HEK293 (cell line): Measurements from ENCODE around the gene VIPR2.

ENCODE experiments used
- CTCF ChIA-PET: fragments of 350-600 bp; formaldehyde crosslinking; extraction: SDS; loops from one replicate; lab custom pipeline; 2021; ENCODE audit warnings: antibody characterized with exemption; lab: Yijun Ruan, JAX
- POLR2A ChIA-PET: fragments of 300-600 bp; formaldehyde crosslinking; extraction: SDS; loops from one replicate; lab custom pipeline; 2020; ENCODE audit warnings: antibody characterized with exemption, inconsistent platforms; lab: Yijun Ruan, JAX
- H3K27ac ChIP-seq: fragments of 200-500 bp; sonication (Bioruptor generic); 2 replicates; pipeline ENCODE4 v1.5.1; 2014; ENCODE audit warnings: low read depth, low read length, control low read depth, inconsistent platforms; ENCODE audit errors: extremely low read depth
- H3K36me3 ChIP-seq, 2 experiments: fragments of 200-500 bp in 1 of 2; sonication (Bioruptor generic) in 1 of 2; 1 replicate in 1 of 2; 2 replicates in 1 of 2; pipeline ENCODE4 v1.5.1; 2014 to 2017; ENCODE audit warnings: inconsistent platforms in 2 of 2, low read length in 2 of 2; ENCODE audit not compliant: control insufficient read depth in 2 of 2, insufficient read depth in 1 of 2
- H3K4me1 ChIP-seq: fragments of 200-500 bp; sonication (Bioruptor generic); 2 replicates; pipeline ENCODE4 v1.5.1; 2014; ENCODE audit warnings: mild to moderate bottlenecking, low read length, inconsistent platforms; ENCODE audit not compliant: control insufficient read depth, insufficient read depth
- H3K4me3 ChIP-seq: 2 replicates; pipeline ENCODE4 v1.5.1; 2011; ENCODE audit warnings: low read depth, mild to moderate bottlenecking, control low read depth, low read length, moderate library complexity
- H3K9me3 ChIP-seq: fragments of 200-500 bp; sonication (Bioruptor generic); 2 replicates; pipeline ENCODE4 v1.5.1; 2014; ENCODE audit warnings: low read depth, low read length, inconsistent platforms; ENCODE audit not compliant: control insufficient read depth, insufficient read depth
- HOXA7 ChIP-seq: sonication (generic); formaldehyde crosslinking; IDR thresholded peaks from 2 replicates; pipeline ENCODE4 v1.8.1; 2022; ENCODE audit warnings: missing genetic modification reagents, borderline replicate concordance
- HOXD13 ChIP-seq: sonication (generic); formaldehyde crosslinking; IDR thresholded peaks from 2 replicates; pipeline ENCODE4 v1.8.0; 2022; ENCODE audit warnings: missing genetic modification reagents, borderline replicate concordance
- KLF16 ChIP-seq: fragments of 450-650 bp; formaldehyde crosslinking; IDR thresholded peaks from 2 replicates; pipeline ENCODE4 v1.5.1; 2017; ENCODE audit warnings: missing biosample characterization, missing genetic modification characterization
- KLF9 ChIP-seq: fragments of 450-650 bp; formaldehyde crosslinking; IDR thresholded peaks from 2 replicates; pipeline ENCODE4 v1.5.1; 2016; ENCODE audit warnings: missing biosample characterization, missing genetic modification characterization, low read depth
- PRDM4 ChIP-seq: fragments of 450-650 bp; formaldehyde crosslinking; IDR thresholded peaks from 2 replicates; pipeline ENCODE4 v1.5.1; 2017; ENCODE audit warnings: missing biosample characterization, missing genetic modification characterization
- SCRT2 ChIP-seq: fragments of 450-650 bp; formaldehyde crosslinking; IDR thresholded peaks from 2 replicates; pipeline ENCODE4 v1.5.1; 2016; ENCODE audit warnings: missing biosample characterization, missing genetic modification characterization
- SP3 ChIP-seq: fragments of 450-650 bp; formaldehyde crosslinking; IDR thresholded peaks from 2 replicates; pipeline ENCODE4 v1.5.1; 2016; ENCODE audit warnings: missing biosample characterization, missing genetic modification characterization
- ZBTB17 ChIP-seq: fragments of 450-650 bp; formaldehyde crosslinking; IDR thresholded peaks from 2 replicates; pipeline ENCODE4 v1.5.1; 2016; ENCODE audit warnings: missing biosample characterization, missing genetic modification characterization
- ZEB2 ChIP-seq: fragments of 450-650 bp; formaldehyde crosslinking; IDR thresholded peaks from 2 replicates; pipeline ENCODE4 v1.5.1; 2016; ENCODE audit warnings: missing biosample characterization, missing genetic modification characterization
- ZIC2 ChIP-seq: fragments of 450-650 bp; formaldehyde crosslinking; IDR thresholded peaks from 2 replicates; pipeline ENCODE4 v1.5.1; 2016; ENCODE audit warnings: missing biosample characterization, missing genetic modification characterization
- ZNF146 ChIP-seq: fragments of 450-650 bp; formaldehyde crosslinking; IDR thresholded peaks from 2 replicates; pipeline ENCODE4 v1.5.1; 2016; ENCODE audit warnings: missing biosample characterization, missing genetic modification characterization
- ZNF184 ChIP-seq: fragments of 450-650 bp; IDR thresholded peaks from 2 replicates; pipeline ENCODE4 v1.5.1; 2018; ENCODE audit warnings: missing biosample characterization, mild to moderate bottlenecking, missing genetic modification characterization
- ZNF266 ChIP-seq: fragments of 450-650 bp; formaldehyde crosslinking; IDR thresholded peaks from 2 replicates; pipeline ENCODE4 v1.5.1; 2016; ENCODE audit warnings: missing biosample characterization, missing genetic modification characterization, low read depth
- ZNF335 ChIP-seq: fragments of 450-650 bp; formaldehyde crosslinking; conservative IDR thresholded peaks from 2 replicates; pipeline ENCODE4 v1.5.1; 2016; ENCODE audit warnings: missing biosample characterization, missing genetic modification characterization
- ZNF391 ChIP-seq: fragments of 450-650 bp; formaldehyde crosslinking; IDR thresholded peaks from 2 replicates; pipeline ENCODE4 v1.5.1; 2016; ENCODE audit warnings: low read depth, missing biosample characterization, missing genetic modification characterization, borderline replicate concordance
- ZNF501 ChIP-seq: fragments of 450-650 bp; formaldehyde crosslinking; IDR thresholded peaks from 2 replicates; pipeline ENCODE4 v1.5.1; 2016; ENCODE audit warnings: missing biosample characterization, missing genetic modification characterization
- ZNF529 ChIP-seq: fragments of 450-650 bp; formaldehyde crosslinking; IDR thresholded peaks from 2 replicates; pipeline ENCODE4 v1.5.1; 2017; ENCODE audit warnings: missing genetic modification characterization, missing biosample characterization; ENCODE audit not compliant: insufficient replicate concordance
- ZNF530 ChIP-seq: fragments of 450-650 bp; formaldehyde crosslinking; IDR thresholded peaks from 2 replicates; pipeline ENCODE4 v1.5.1; 2016; ENCODE audit warnings: low read depth, missing biosample characterization, missing genetic modification characterization
- ZNF639 ChIP-seq: fragments of 450-650 bp; formaldehyde crosslinking; IDR thresholded peaks from 2 replicates; pipeline ENCODE4 v1.5.1; 2016; ENCODE audit warnings: missing biosample characterization, missing genetic modification characterization
- ZNF654 ChIP-seq: fragments of 450-650 bp; formaldehyde crosslinking; IDR thresholded peaks from 2 replicates; pipeline ENCODE4 v1.5.1; 2016; ENCODE audit warnings: low read depth, missing biosample characterization, missing genetic modification characterization
- ZNF707 ChIP-seq: fragments of 450-650 bp; formaldehyde crosslinking; IDR thresholded peaks from 2 replicates; pipeline ENCODE4 v1.5.1; 2016; ENCODE audit warnings: missing biosample characterization, missing genetic modification characterization
- TF ChIP-seq, protein P1 (sequence below): sonication (generic); formaldehyde crosslinking; IDR thresholded peaks from 2 replicates; pipeline ENCODE4 v1.8.1; 2022; ENCODE audit warnings: mild to moderate bottlenecking, moderate library complexity, missing genetic modification reagents
- TF ChIP-seq, protein P2 (sequence below): fragments of 450-650 bp; formaldehyde crosslinking; optimal IDR thresholded peaks from 2 replicates; pipeline ENCODE3; 2016; ENCODE audit warnings: missing biosample characterization, mild to moderate bottlenecking, missing genetic modification characterization

VIPR2 gene

GRCh38 chr7:159121476-159121875 lies 23.2 kb downstream of the VIPR2 start:
- POLR2A ChIA-PET, result no interaction called here
- no peaks in the 10 kb centered on the region for H3K4me1 ChIP-seq
- CTCF ChIA-PET, result no interaction called here
- TF ChIP-seq ZNF146 (peak; percentile 76; the same call in 1 of the 2 replicates), KLF16 (tag by site-specific recombination) (no peak), SP3 (tag by site-specific recombination) (no peak), ZNF335 (no peak), ZNF391 (tag by site-specific recombination) (no peak), ZEB2 (no peak)
- TF ChIP-seq, protein P1, sequence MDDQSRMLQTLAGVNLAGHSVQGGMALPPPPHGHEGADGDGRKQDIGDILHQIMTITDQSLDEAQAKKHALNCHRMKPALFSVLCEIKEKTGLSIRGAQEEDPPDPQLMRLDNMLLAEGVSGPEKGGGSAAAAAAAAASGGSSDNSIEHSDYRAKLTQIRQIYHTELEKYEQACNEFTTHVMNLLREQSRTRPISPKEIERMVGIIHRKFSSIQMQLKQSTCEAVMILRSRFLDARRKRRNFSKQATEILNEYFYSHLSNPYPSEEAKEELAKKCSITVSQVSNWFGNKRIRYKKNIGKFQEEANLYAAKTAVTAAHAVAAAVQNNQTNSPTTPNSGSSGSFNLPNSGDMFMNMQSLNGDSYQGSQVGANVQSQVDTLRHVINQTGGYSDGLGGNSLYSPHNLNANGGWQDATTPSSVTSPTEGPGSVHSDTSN (CRISPR knock-in tag), result no peak
- H3K9me3 ChIP-seq, result no peaks in the 10 kb centered on the region
- no peak overlapping the region for H3K27ac ChIP-seq
- no peak overlapping the region for H3K4me3 ChIP-seq
- H3K36me3 ChIP-seq, result no peaks in the 10 kb centered on the region

- CTCF ChIA-PET, result no interaction called here
- no peaks in the 10 kb centered on the region for H3K4me1 ChIP-seq
- no peak overlapping the region for H3K27ac ChIP-seq
- POLR2A ChIA-PET, result no interaction called here
- TF ChIP-seq ZNF266, result no peak
- no peak for TF ChIP-seq PRDM4 (tag by site-specific recombination)
- no peak for TF ChIP-seq HOXD13 (CRISPR knock-in tag)
- TF ChIP-seq ZNF639 (tag by site-specific recombination), result no peak
- TF ChIP-seq ZNF530 (tag by site-specific recombination), result no peak
- no peak for TF ChIP-seq SCRT2
- no peak for TF ChIP-seq KLF9 (tag by site-specific recombination)
- TF ChIP-seq ZNF654 (tag by site-specific recombination), result no peak
- TF ChIP-seq ZNF184 (tag by site-specific recombination), result no peak
- TF ChIP-seq, protein P2, sequence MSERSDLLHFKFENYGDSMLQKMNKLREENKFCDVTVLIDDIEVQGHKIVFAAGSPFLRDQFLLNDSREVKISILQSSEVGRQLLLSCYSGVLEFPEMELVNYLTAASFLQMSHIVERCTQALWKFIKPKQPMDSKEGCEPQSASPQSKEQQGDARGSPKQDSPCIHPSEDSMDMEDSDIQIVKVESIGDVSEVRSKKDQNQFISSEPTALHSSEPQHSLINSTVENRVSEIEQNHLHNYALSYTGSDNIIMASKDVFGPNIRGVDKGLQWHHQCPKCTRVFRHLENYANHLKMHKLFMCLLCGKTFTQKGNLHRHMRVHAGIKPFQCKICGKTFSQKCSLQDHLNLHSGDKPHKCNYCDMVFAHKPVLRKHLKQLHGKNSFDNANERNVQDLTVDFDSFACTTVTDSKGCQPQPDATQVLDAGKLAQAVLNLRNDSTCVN (tag by site-specific recombination), result no peak
- TF ChIP-seq ZNF529, result no peak
- TF ChIP-seq ZNF707, result no peak
- TF ChIP-seq HOXA7 (CRISPR knock-in tag), result no peak
- TF ChIP-seq ZNF501, result no peak
- TF ChIP-seq ZBTB17 (tag by site-specific recombination), result no peak
- TF ChIP-seq ZIC2 (tag by site-specific recombination), result no peak
- no peaks in the 10 kb centered on the region for H3K9me3 ChIP-seq
- no peaks in the 10 kb centered on the region for H3K36me3 ChIP-seq
- no peak overlapping the region for H3K4me3 ChIP-seq
Measured at GRCh38 chr7:159121068-159121467, 23.6 kb downstream of the VIPR2 start.
